IMR-90 (cell line): ENCODE data around the gene HYKK.

ENCODE experiments used
- CEBPB ChIP-seq: IDR thresholded peaks from 2 replicates; pipeline ENCODE4 v1.6.1; 2012; ENCODE audit warnings: low read depth, low read length, improper control_type of control experiment
- CHD1 ChIP-seq: IDR thresholded peaks from 2 replicates; pipeline ENCODE4 v1.6.1; 2012; ENCODE audit warnings: low read depth, low read length, improper control_type of control experiment
- FOS ChIP-seq: fragments of 150-350 bp; IDR thresholded peaks from 2 replicates; pipeline ENCODE4 v1.6.1; 2016; ENCODE audit warnings: low read depth, low read length
- MAZ ChIP-seq: IDR thresholded peaks from 2 replicates; pipeline ENCODE4 v1.6.1; 2012; ENCODE audit warnings: low read depth, mild to moderate bottlenecking, low read length, improper control_type of control experiment, moderate library complexity, borderline replicate concordance
- NFE2L2 ChIP-seq: fragments of 150-350 bp; IDR thresholded peaks from 2 replicates; pipeline ENCODE4 v1.6.1; 2016; ENCODE audit warnings: low read depth, mild to moderate bottlenecking, low read length
- POLR2A ChIP-seq: IDR thresholded peaks from 2 replicates; pipeline ENCODE4 v1.6.1; 2012; ENCODE audit warnings: mild to moderate bottlenecking, low read depth, low read length
- RAD21 ChIP-seq: IDR thresholded peaks from 2 replicates; pipeline ENCODE4 v1.6.1; 2012; ENCODE audit warnings: low read length, improper control_type of control experiment
- RFX5 ChIP-seq: IDR thresholded peaks from 2 replicates; pipeline ENCODE4 v1.8.0; 2012; ENCODE audit warnings: low read depth, mild to moderate bottlenecking, low read length, moderate library complexity
- TF ChIP-seq, protein P1 (sequence below): conservative IDR thresholded peaks from 2 replicates; pipeline ENCODE4 v1.5.1; 2012; ENCODE audit warnings: mild to moderate bottlenecking, low read depth, low read length, improper control_type of control experiment
- TF ChIP-seq, protein P2 (sequence below): fragments of 150-350 bp; IDR thresholded peaks from 2 replicates; pipeline ENCODE4 v1.6.1; 2017; ENCODE audit warnings: mild to moderate bottlenecking, antibody characterized with exemption, low read length, low read depth
- TF ChIP-seq, protein P3 (sequence below): fragments of 150-350 bp; IDR thresholded peaks from 2 replicates; pipeline ENCODE4 v1.6.1; 2016; ENCODE audit warnings: low read depth, mild to moderate bottlenecking, low read length, moderate library complexity, borderline replicate concordance

DNA sequence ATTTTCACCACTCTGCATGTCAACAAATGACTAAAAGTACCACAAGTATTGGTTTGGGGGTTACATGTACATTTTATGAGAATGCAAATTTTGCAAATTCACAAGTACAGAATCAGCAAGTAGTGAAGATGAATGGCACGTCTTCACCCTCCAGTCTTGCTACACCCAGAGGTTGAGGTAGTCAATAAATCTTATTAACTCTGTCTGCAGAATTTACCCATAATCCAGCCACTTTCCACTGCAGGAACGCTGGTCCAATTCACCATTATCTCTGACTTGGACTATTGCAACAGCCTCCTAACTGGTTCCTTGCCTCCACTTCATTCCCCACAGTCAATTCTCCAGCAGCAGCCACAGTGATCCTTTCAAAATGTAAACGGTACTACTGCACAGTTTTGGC, 43.4 kb downstream of the HYKK start:
- TF ChIP-seq, protein P1, sequence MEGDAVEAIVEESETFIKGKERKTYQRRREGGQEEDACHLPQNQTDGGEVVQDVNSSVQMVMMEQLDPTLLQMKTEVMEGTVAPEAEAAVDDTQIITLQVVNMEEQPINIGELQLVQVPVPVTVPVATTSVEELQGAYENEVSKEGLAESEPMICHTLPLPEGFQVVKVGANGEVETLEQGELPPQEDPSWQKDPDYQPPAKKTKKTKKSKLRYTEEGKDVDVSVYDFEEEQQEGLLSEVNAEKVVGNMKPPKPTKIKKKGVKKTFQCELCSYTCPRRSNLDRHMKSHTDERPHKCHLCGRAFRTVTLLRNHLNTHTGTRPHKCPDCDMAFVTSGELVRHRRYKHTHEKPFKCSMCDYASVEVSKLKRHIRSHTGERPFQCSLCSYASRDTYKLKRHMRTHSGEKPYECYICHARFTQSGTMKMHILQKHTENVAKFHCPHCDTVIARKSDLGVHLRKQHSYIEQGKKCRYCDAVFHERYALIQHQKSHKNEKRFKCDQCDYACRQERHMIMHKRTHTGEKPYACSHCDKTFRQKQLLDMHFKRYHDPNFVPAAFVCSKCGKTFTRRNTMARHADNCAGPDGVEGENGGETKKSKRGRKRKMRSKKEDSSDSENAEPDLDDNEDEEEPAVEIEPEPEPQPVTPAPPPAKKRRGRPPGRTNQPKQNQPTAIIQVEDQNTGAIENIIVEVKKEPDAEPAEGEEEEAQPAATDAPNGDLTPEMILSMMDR = no peak
- TF ChIP-seq POLR2A (no peak), CEBPB (no peak), CHD1 (no peak), NFE2L2 (no peak), MAZ (no peak), RFX5 (no peak), FOS (no peak), RAD21 (no peak)
- TF ChIP-seq, protein P2, sequence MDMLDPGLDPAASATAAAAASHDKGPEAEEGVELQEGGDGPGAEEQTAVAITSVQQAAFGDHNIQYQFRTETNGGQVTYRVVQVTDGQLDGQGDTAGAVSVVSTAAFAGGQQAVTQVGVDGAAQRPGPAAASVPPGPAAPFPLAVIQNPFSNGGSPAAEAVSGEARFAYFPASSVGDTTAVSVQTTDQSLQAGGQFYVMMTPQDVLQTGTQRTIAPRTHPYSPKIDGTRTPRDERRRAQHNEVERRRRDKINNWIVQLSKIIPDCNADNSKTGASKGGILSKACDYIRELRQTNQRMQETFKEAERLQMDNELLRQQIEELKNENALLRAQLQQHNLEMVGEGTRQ = no peak
- TF ChIP-seq, protein P3, sequence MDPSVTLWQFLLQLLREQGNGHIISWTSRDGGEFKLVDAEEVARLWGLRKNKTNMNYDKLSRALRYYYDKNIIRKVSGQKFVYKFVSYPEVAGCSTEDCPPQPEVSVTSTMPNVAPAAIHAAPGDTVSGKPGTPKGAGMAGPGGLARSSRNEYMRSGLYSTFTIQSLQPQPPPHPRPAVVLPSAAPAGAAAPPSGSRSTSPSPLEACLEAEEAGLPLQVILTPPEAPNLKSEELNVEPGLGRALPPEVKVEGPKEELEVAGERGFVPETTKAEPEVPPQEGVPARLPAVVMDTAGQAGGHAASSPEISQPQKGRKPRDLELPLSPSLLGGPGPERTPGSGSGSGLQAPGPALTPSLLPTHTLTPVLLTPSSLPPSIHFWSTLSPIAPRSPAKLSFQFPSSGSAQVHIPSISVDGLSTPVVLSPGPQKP = no peak
